Endodermal cell (in vitro differentiated cells): Measurements from ENCODE around the gene MICU1. TPM values are rescaled to one million over a fixed set of nuclear protein-coding genes. Genes with fewer than 3 reads are reported as not detected.

Source experiments
- DNase-seq: peaks from one replicate; pipeline ENCODE4 v3.0.0-alpha.2; 2017
- H3K27ac ChIP-seq: 2 replicates; pipeline ENCODE4 v1.5.1; 2013; ENCODE audit warnings: mild to moderate bottlenecking, low read depth, low read length, moderate library complexity
- H3K27me3 ChIP-seq: 2 replicates; pipeline ENCODE4 v1.6.1; 2013; ENCODE audit warnings: mild to moderate bottlenecking, low read length, moderate library complexity; ENCODE audit not compliant: insufficient read depth, control insufficient read depth, poor library complexity, severe bottlenecking
- H3K36me3 ChIP-seq: 2 replicates; pipeline ENCODE4 v1.7.0; 2013; ENCODE audit warnings: mild to moderate bottlenecking, low read length, moderate library complexity; ENCODE audit not compliant: control insufficient read depth, insufficient read depth
- H3K4me1 ChIP-seq: one replicate; pipeline ENCODE4 v1.7.0; 2013; ENCODE audit warnings: low read length; ENCODE audit not compliant: control insufficient read depth, insufficient read depth
- H3K4me3 ChIP-seq: 2 replicates; pipeline ENCODE4 v1.5.1; 2013; ENCODE audit warnings: mild to moderate bottlenecking, low read length, moderate library complexity
- H3K9ac ChIP-seq: 2 replicates; pipeline ENCODE4 v1.6.1; 2013; ENCODE audit warnings: mild to moderate bottlenecking, low read length, moderate library complexity; ENCODE audit not compliant: poor library complexity, severe bottlenecking; ENCODE audit errors: extremely low read depth
- H3K9me3 ChIP-seq: 2 replicates; pipeline ENCODE4 v1.6.1; 2013; ENCODE audit warnings: mild to moderate bottlenecking, low read length, moderate library complexity; ENCODE audit not compliant: control insufficient read depth
- H3K27ac Mint-ChIP-seq: 2 replicates; pipeline ENCODE4 v1.8.0; 2020; ENCODE audit warnings: mixed read lengths
- H3K27me3 Mint-ChIP-seq: 2 replicates; pipeline ENCODE4 v1.8.0; 2021; ENCODE audit warnings: mild to moderate bottlenecking, mixed read lengths; ENCODE audit not compliant: insufficient read depth
- H3K36me3 Mint-ChIP-seq: 2 replicates; pipeline ENCODE4 v1.8.0; 2020; ENCODE audit warnings: low read depth, mixed read lengths
- H3K4me1 Mint-ChIP-seq: 2 replicates; pipeline ENCODE4 v1.8.0; 2020; ENCODE audit warnings: mixed read lengths
- H3K4me3 Mint-ChIP-seq: 2 replicates; pipeline ENCODE4 v1.8.0; 2020; ENCODE audit warnings: mild to moderate bottlenecking, moderate library complexity, mixed read lengths
- H3K9me3 Mint-ChIP-seq: 2 replicates; pipeline ENCODE4 v1.8.0; 2020; ENCODE audit warnings: mild to moderate bottlenecking, mixed read lengths
- CTCF ChIP-seq: fragments of 200-600 bp; sonication (generic); conservative IDR thresholded peaks from 2 replicates; pipeline ENCODE4 v1.5.0; 2021; ENCODE audit warnings: antibody characterized with exemption, mild to moderate bottlenecking
- WGBS, 2 experiments: methylation state at CpG; one replicate each; pipeline versions ENCODE4 v1.1.5 to v1.1.7; 2013; ENCODE audit warnings: missing lambda C conversion rate in 2 of 2, mixed read lengths in 1 of 2; ENCODE audit not compliant: insufficient coverage in 1 of 2, insufficient read length in 1 of 2; 5-methylcytosine and 5-hydroxymethylcytosine counted together
- total RNA-seq, 2 donors: library from RNA; stranded (reverse); fragmentation: NEBNext Ultra II Directional in 1 of 2; extraction: Animal tissue kit (Norgen Biotek cat#: 25700) in 1 of 2; gene quantifications; 2 replicates in 1 of 2; 3 replicates in 1 of 2; pipeline ENCODE4 v1.2.1, GENCODE V29; 2021

MICU1 gene
- total RNA-seq, 2 donors from 2014 or later, result 41.9 to 54.9 TPM

- Mint-ChIP-seq H3K4me1 (peaks cover 19% of the 10 kb centered on the region), H3K4me3 (no peak overlapping the region), H3K27ac (no peak overlapping the region), H3K27me3 (no peaks in the 10 kb centered on the region), H3K36me3 (peaks cover 7% of the 10 kb centered on the region), H3K9me3 (no peaks in the 10 kb centered on the region)
- TF ChIP-seq CTCF, result no peak
- Histone ChIP-seq H3K4me3 (no peak overlapping the region), H3K27ac (no peak overlapping the region), H3K4me1 (no peaks in the 10 kb centered on the region), H3K36me3 (no peaks in the 10 kb centered on the region), H3K9me3 (no peaks in the 10 kb centered on the region), H3K27me3 (no peaks in the 10 kb centered on the region), H3K9ac (no peak overlapping the region)
- 94% methylated on average over 1 of the region's 1 CpG; no CpG with 5 or more reads in 1 of the 2 experiments for WGBS, 2 experiments
- no peak for DNase-seq
These were observed 195.9 kb downstream of the MICU1 start for GRCh38 chr10:72429931-72430330.

- peaks cover 12% of the 10 kb centered on the region for H3K36me3 Mint-ChIP-seq
- WGBS, 2 experiments, result 49% methylated on average over 4 to 5 of the region's 5 CpGs
- no peaks in the 10 kb centered on the region for H3K27me3 Mint-ChIP-seq
- H3K27me3 ChIP-seq, result no peaks in the 10 kb centered on the region
- peaks cover 2% of the 10 kb centered on the region for H3K9me3 Mint-ChIP-seq
- H3K4me1 ChIP-seq, result no peaks in the 10 kb centered on the region
- peak overlapping the region; percentile 14 for H3K4me3 ChIP-seq
- no peak overlapping the region for H3K4me3 Mint-ChIP-seq
- H3K36me3 ChIP-seq, result peaks cover 4% of the 10 kb centered on the region
- no peak overlapping the region for H3K9ac ChIP-seq
- peaks cover 27% of the 10 kb centered on the region for H3K4me1 Mint-ChIP-seq
- peak overlapping the region; percentile 10 for H3K27ac ChIP-seq
- H3K27ac Mint-ChIP-seq, result peak overlapping the region; percentile 14
- DNase-seq, result peak; percentile 74
- TF ChIP-seq CTCF, result peak; percentile 70
- H3K9me3 ChIP-seq, result no peaks in the 10 kb centered on the region
These were observed 198.9 kb downstream of the MICU1 start for GRCh38 chr10:72426986-72427385.

- Histone ChIP-seq H3K27me3 (no peaks in the 10 kb centered on the region), H3K27ac (peak overlapping the region; percentile 80), H3K4me3 (no peak overlapping the region), H3K36me3 (peaks cover 4% of the 10 kb centered on the region), H3K9me3 (no peaks in the 10 kb centered on the region), H3K4me1 (no peaks in the 10 kb centered on the region), H3K9ac (no peak overlapping the region)
- Mint-ChIP-seq H3K9me3 (peaks cover 4% of the 10 kb centered on the region), H3K27me3 (no peaks in the 10 kb centered on the region), H3K4me3 (no peak overlapping the region), H3K4me1 (peaks cover 34% of the 10 kb centered on the region), H3K36me3 (peaks cover 26% of the 10 kb centered on the region), H3K27ac (peak overlapping the region; percentile 52)
- WGBS, 2 experiments, result 69 to 88% methylated on average over 2 to 3 of the region's 3 CpGs
- no peak for TF ChIP-seq CTCF
- no peak for DNase-seq
These were observed 200.7 kb downstream of the MICU1 start for GRCh38 chr10:72425133-72425532.
